Measurements from ENCODE around the gene UNC50.

UNC50 gene

GRCh38 chr2:98565941-98566340 lies 42.4 kb upstream of the UNC50 start:
- no peak overlapping the region for H3K9ac ChIP-seq (ENCODE audit: low read depth, low read length)
- H3K4me2 ChIP-seq (ENCODE audit: insufficient read depth, low read length), result no peak overlapping the region
- no peaks in the 10 kb centered on the region for H3K9me3 ChIP-seq (ENCODE audit: insufficient read depth, low read length, severe bottlenecking)
- no peak overlapping the region for H3K4me3 ChIP-seq (ENCODE audit: low read depth in 1 of 2, low read length in 2 of 2)
- H3K4me1 ChIP-seq (ENCODE audit: insufficient read depth, low read length), result peaks cover 28% of the 10 kb centered on the region
- no peak overlapping the region for H2AFZ ChIP-seq (ENCODE audit: low read depth, low read length)
- ATAC-seq (ENCODE audit: insufficient read depth, low read depth) (no peak), DNase-seq (no peak)
- no peaks in the 10 kb centered on the region for H3K27me3 ChIP-seq (ENCODE audit: insufficient read depth, low read length, poor library complexity)
- H3K79me2 ChIP-seq (ENCODE audit: insufficient read depth, low read length), result no peaks in the 10 kb centered on the region
- H3K36me3 ChIP-seq (ENCODE audit: insufficient read depth, low read length), result peaks cover 81% of the 10 kb centered on the region
- TF ChIP-seq EZH2 (IDR thresholded peaks at IDR 0.05; ENCODE audit: borderline replicate concordance, low read depth, low read length, severe bottlenecking), result no peak
- TF ChIP-seq, protein P1, sequence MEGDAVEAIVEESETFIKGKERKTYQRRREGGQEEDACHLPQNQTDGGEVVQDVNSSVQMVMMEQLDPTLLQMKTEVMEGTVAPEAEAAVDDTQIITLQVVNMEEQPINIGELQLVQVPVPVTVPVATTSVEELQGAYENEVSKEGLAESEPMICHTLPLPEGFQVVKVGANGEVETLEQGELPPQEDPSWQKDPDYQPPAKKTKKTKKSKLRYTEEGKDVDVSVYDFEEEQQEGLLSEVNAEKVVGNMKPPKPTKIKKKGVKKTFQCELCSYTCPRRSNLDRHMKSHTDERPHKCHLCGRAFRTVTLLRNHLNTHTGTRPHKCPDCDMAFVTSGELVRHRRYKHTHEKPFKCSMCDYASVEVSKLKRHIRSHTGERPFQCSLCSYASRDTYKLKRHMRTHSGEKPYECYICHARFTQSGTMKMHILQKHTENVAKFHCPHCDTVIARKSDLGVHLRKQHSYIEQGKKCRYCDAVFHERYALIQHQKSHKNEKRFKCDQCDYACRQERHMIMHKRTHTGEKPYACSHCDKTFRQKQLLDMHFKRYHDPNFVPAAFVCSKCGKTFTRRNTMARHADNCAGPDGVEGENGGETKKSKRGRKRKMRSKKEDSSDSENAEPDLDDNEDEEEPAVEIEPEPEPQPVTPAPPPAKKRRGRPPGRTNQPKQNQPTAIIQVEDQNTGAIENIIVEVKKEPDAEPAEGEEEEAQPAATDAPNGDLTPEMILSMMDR (IDR thresholded peaks at IDR 0.05; ENCODE audit: borderline replicate concordance, extremely low read depth, low read length, poor library complexity, severe bottlenecking), result no peak
- peak overlapping the region; percentile 46; the same call in 1 of the 2 replicates for H3K27ac ChIP-seq (ENCODE audit: low read length)
- no peaks in the 10 kb centered on the region for H4K20me1 ChIP-seq (ENCODE audit: insufficient read depth, low read length)

DNA sequence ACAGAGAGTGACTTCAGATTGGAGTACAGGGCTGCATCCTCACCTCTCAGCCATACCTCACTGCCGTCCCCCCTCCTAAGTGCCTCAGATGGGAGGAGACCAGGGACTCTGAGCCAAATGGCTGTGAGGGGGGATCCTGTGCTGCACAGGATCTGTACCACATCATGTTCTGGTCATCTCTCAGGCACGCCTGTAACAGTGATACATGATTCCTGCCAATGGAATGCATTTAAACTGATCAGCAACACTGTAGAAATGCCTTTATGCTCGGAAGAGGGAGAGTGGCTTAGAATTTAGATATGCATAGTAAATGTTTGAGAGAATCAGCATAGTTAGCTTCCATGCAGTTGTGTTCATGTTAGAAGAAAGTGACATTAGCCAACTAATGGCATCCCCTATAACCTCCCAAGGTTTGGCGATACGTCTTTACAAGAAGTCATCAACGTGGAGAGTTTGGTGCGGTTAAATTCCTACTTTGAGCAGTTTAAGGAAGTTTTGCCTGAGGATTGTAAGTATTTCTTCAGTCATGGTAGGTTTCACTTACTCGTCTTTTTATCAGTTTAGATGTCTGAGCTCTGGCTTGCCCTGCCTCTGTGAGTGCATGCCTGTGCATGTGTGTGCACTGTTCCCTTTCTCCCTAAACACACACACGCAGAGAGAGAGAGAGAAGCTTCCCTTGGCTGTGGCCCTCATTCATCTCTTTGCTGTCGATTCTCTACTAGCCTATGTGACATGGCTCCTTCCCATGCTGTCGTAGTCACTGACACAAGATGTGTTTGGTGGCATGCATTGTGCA lies 40.0 kb upstream of the UNC50 start:
- Histone ChIP-seq H3K79me2 (ENCODE audit: insufficient read depth, low read length) (no peaks in the 10 kb centered on the region), H3K27ac (ENCODE audit: low read length) (no peak overlapping the region), H3K4me2 (ENCODE audit: insufficient read depth, low read length) (no peak overlapping the region), H3K27me3 (ENCODE audit: insufficient read depth, low read length, poor library complexity) (no peaks in the 10 kb centered on the region), H3K4me3 (ENCODE audit: low read depth in 1 of 2, low read length in 2 of 2) (no peak overlapping the region), H4K20me1 (ENCODE audit: insufficient read depth, low read length) (no peaks in the 10 kb centered on the region), H2AFZ (ENCODE audit: low read depth, low read length) (no peak overlapping the region), H3K4me1 (ENCODE audit: insufficient read depth, low read length) (peaks cover 25% of the 10 kb centered on the region), H3K9me3 (ENCODE audit: insufficient read depth, low read length, severe bottlenecking) (no peaks in the 10 kb centered on the region), H3K36me3 (ENCODE audit: insufficient read depth, low read length) (peaks cover 96% of the 10 kb centered on the region), H3K9ac (ENCODE audit: low read depth, low read length) (no peak overlapping the region)
- ATAC-seq (ENCODE audit: insufficient read depth, low read depth), result no peak
- TF ChIP-seq, protein P1 (IDR thresholded peaks at IDR 0.05; ENCODE audit: borderline replicate concordance, extremely low read depth, low read length, poor library complexity, severe bottlenecking), result no peak
- TF ChIP-seq EZH2 (IDR thresholded peaks at IDR 0.05; ENCODE audit: borderline replicate concordance, low read depth, low read length, severe bottlenecking), result no peak
- no peak for DNase-seq

GRCh38 chr2:98569197-98569793 lies 39.1 kb upstream of the UNC50 start:
- H3K9ac ChIP-seq (ENCODE audit: low read depth, low read length), result no peak overlapping the region
- no peaks in the 10 kb centered on the region for H3K79me2 ChIP-seq (ENCODE audit: insufficient read depth, low read length)
- H3K27ac ChIP-seq (ENCODE audit: low read length), result no peak overlapping the region
- no peaks in the 10 kb centered on the region for H4K20me1 ChIP-seq (ENCODE audit: insufficient read depth, low read length)
- H3K27me3 ChIP-seq (ENCODE audit: insufficient read depth, low read length, poor library complexity), result no peaks in the 10 kb centered on the region
- no peaks in the 10 kb centered on the region for H3K9me3 ChIP-seq (ENCODE audit: insufficient read depth, low read length, severe bottlenecking)
- DNase-seq, result peak; percentile 60
- TF ChIP-seq, protein P1 (IDR thresholded peaks at IDR 0.05; ENCODE audit: borderline replicate concordance, extremely low read depth, low read length, poor library complexity, severe bottlenecking), result peak; percentile 96
- TF ChIP-seq EZH2 (IDR thresholded peaks at IDR 0.05; ENCODE audit: borderline replicate concordance, low read depth, low read length, severe bottlenecking), result no peak
- no peak overlapping the region for H3K4me3 ChIP-seq (ENCODE audit: low read depth in 1 of 2, low read length in 2 of 2)
- peaks cover 16% of the 10 kb centered on the region for H3K4me1 ChIP-seq (ENCODE audit: insufficient read depth, low read length)
- H3K36me3 ChIP-seq (ENCODE audit: insufficient read depth, low read length), result peaks cover 92% of the 10 kb centered on the region
- peak; percentile 70 for ATAC-seq (ENCODE audit: insufficient read depth, low read depth)
- no peak overlapping the region for H2AFZ ChIP-seq (ENCODE audit: low read depth, low read length)
- no peak overlapping the region for H3K4me2 ChIP-seq (ENCODE audit: insufficient read depth, low read length)
